WTC11 (cell line): ENCODE data around the gene NIPA2. TPM values are rescaled to one million over a fixed set of nuclear protein-coding genes. Genes with fewer than 3 reads are reported as not detected.

Experiments used
- ATAC-seq: fragments of 200-7000 bp; cut with Tn5 transposase; 2 replicates; pipeline ENCODE4 v1.10.0; 2021; ENCODE audit warnings: mild to moderate bottlenecking, moderate library complexity
- Bru-seq: library from RNA; stranded (reverse); fragments of 400-500 nt; gene quantifications from one replicate; lab custom pipeline; 2021; lab: Mats Ljungman, UMichigan
- CTCF ChIA-PET: fragments of 300-600 bp; sonication (Branson Sonifier 250); formaldehyde crosslinking; loops from one replicate; lab custom pipeline; 2021; ENCODE audit warnings: antibody characterized with exemption; lab: Charles Lee
- POLR2A ChIA-PET: fragments of 350-600 bp; sonication (Branson Sonifier 250); formaldehyde crosslinking; loops from one replicate; lab custom pipeline; 2021; ENCODE audit warnings: antibody characterized with exemption; lab: Charles Lee
- DNase-seq: peaks from one replicate; pipeline ENCODE4 v3.0.0; 2021; ENCODE audit warnings: low spot score
- H3K27ac Mint-ChIP-seq: 2 replicates; pipeline ENCODE4 v1.8.0; 2021; ENCODE audit warnings: mixed read lengths
- H3K27me3 Mint-ChIP-seq: 2 replicates; pipeline ENCODE4 v1.8.0; 2021; ENCODE audit warnings: low read depth, mild to moderate bottlenecking, moderate library complexity, mixed read lengths
- H3K36me3 Mint-ChIP-seq: 2 replicates; pipeline ENCODE4 v1.8.0; 2021; ENCODE audit warnings: mixed read lengths
- H3K4me1 Mint-ChIP-seq: 2 replicates; pipeline ENCODE4 v1.8.0; 2022; ENCODE audit warnings: mixed read lengths
- H3K4me3 Mint-ChIP-seq: 2 replicates; pipeline ENCODE4 v1.8.0; 2021; ENCODE audit warnings: mild to moderate bottlenecking, moderate library complexity, mixed read lengths
- H3K9me3 Mint-ChIP-seq: 2 replicates; pipeline ENCODE4 v1.8.0; 2021; ENCODE audit warnings: mixed read lengths
- CREM ChIP-seq: sonication (generic); formaldehyde crosslinking; IDR thresholded peaks from 2 replicates; pipeline ENCODE4 v1.8.1; 2022; ENCODE audit warnings: mild to moderate bottlenecking, missing genetic modification reagents, moderate library complexity
- ELF4 ChIP-seq: sonication (generic); formaldehyde crosslinking; IDR thresholded peaks from 2 replicates; pipeline ENCODE4 v1.8.1; 2022; ENCODE audit warnings: low read depth, mild to moderate bottlenecking, moderate library complexity, missing genetic modification reagents
- EMX1 ChIP-seq: fragments of 250-450 bp; sonication (Bioruptor Pico); IDR thresholded peaks from 2 replicates; pipeline ENCODE4 v1.8.0; 2021; ENCODE audit warnings: mild to moderate bottlenecking
- ESRRA ChIP-seq: sonication (generic); formaldehyde crosslinking; IDR thresholded peaks from 2 replicates; pipeline ENCODE4 v1.8.1; 2022; ENCODE audit warnings: mild to moderate bottlenecking, missing genetic modification reagents, borderline replicate concordance
- ETV6 ChIP-seq: sonication (generic); formaldehyde crosslinking; IDR thresholded peaks from 2 replicates; pipeline ENCODE4 v1.8.1; 2022; ENCODE audit warnings: mild to moderate bottlenecking, missing genetic modification reagents
- FOXK1 ChIP-seq: sonication (generic); formaldehyde crosslinking; IDR thresholded peaks from 2 replicates; pipeline ENCODE4 v1.8.0; 2022; ENCODE audit warnings: mild to moderate bottlenecking, moderate library complexity, missing genetic modification reagents
- GABPB1 ChIP-seq: sonication (generic); formaldehyde crosslinking; IDR thresholded peaks from 2 replicates; pipeline ENCODE4 v1.8.1; 2023; ENCODE audit warnings: mild to moderate bottlenecking, missing genetic modification reagents
- KAT7 ChIP-seq: sonication (generic); formaldehyde crosslinking; IDR thresholded peaks from 2 replicates; pipeline ENCODE4 v1.8.1; 2023; ENCODE audit warnings: missing genetic modification reagents, mild to moderate bottlenecking, borderline replicate concordance
- SP1 ChIP-seq: sonication (generic); formaldehyde crosslinking; conservative IDR thresholded peaks from 2 replicates; pipeline ENCODE4 v1.8.1; 2022; ENCODE audit warnings: missing genetic modification reagents
- long read RNA-seq, 3 experiments: library from RNA in 1 of 3; library from capped mRNA in 1 of 3; library from polyadenylated mRNA in 1 of 3; unstranded in 2 of 3; stranded (forward) in 1 of 3; transcript quantifications; one replicate each; pipeline ENCODE4 v2.0.0, GENCODE V29; 2021
- total RNA-seq: library from RNA; stranded (reverse); gene quantifications from 3 replicates; pipeline ENCODE4 v1.2.3, GENCODE V29; 2021
- TF ChIP-seq, protein P1 (sequence below): sonication (generic); formaldehyde crosslinking; IDR thresholded peaks from 2 replicates; pipeline ENCODE4 v1.8.0; 2022; ENCODE audit warnings: mild to moderate bottlenecking, missing genetic modification reagents
- TF ChIP-seq, protein P2 (sequence below): sonication (generic); formaldehyde crosslinking; IDR thresholded peaks from 2 replicates; pipeline ENCODE4 v1.8.1; 2022; ENCODE audit warnings: mild to moderate bottlenecking, moderate library complexity, missing genetic modification reagents
- TF ChIP-seq, protein P3 (sequence below): fragments of 250-450 bp; sonication (Bioruptor Pico); IDR thresholded peaks from 2 replicates; pipeline ENCODE4 v1.9.0; 2021; ENCODE audit warnings: mild to moderate bottlenecking, borderline replicate concordance
- TF ChIP-seq, protein P4 (sequence below): sonication (generic); formaldehyde crosslinking; IDR thresholded peaks from 2 replicates; pipeline ENCODE4 v1.8.1; 2023; ENCODE audit warnings: mild to moderate bottlenecking, missing genetic modification reagents
- TF ChIP-seq, protein P5 (sequence below): sonication (generic); formaldehyde crosslinking; IDR thresholded peaks from 2 replicates; pipeline ENCODE4 v1.8.0; 2022; ENCODE audit warnings: mild to moderate bottlenecking, missing genetic modification reagents
- TF ChIP-seq, protein P6 (sequence below): sonication (generic); formaldehyde crosslinking; IDR thresholded peaks from 2 replicates; pipeline ENCODE4 v1.8.0; 2023; ENCODE audit warnings: missing genetic modification reagents, mild to moderate bottlenecking, borderline replicate concordance

The NIPA2 gene
- 68.9 to 79.5 TPM (median 69.4 TPM) in 3 replicates for total RNA-seq
- Bru-seq, nascent RNA: percentile 88 among the genes with signal in this experiment
- long read RNA-seq, experiment 1, transcript NIPA2-201 (8 exons, 3,233 nt): minor isoform, 59 of 511 reads
- long read RNA-seq, experiment 1, transcript NIPA2-203 (6 exons, 2,280 nt): major isoform, 155 of 511 reads
- long read RNA-seq, experiment 1, transcript NIPA2-205 (5 exons, 1,412 nt): minor isoform, 7 of 511 reads
- long read RNA-seq, experiment 1, transcript NIPA2-204 (7 exons, 3,130 nt): minor isoform, 54 of 511 reads
- long read RNA-seq, experiment 1, partial matches to known transcripts: 15 of 511 reads
- long read RNA-seq, experiment 1, other reads (novel, unspliced or antisense): 221 of 511 reads
- long read RNA-seq, experiment 2, transcript NIPA2-204 (7 exons, 3,130 nt): minor isoform, 7 of 117 reads
- long read RNA-seq, experiment 2, transcript NIPA2-203 (6 exons, 2,280 nt): major isoform, 30 of 117 reads
- long read RNA-seq, experiment 2, transcript NIPA2-201 (8 exons, 3,233 nt): minor isoform, 18 of 117 reads
- long read RNA-seq, experiment 2, partial matches to known transcripts: 36 of 117 reads
- long read RNA-seq, experiment 2, other reads (novel, unspliced or antisense): 25 of 117 reads
- long read RNA-seq, experiment 3, partial matches to known transcripts: 53 of 58 reads
- long read RNA-seq, experiment 3, other reads (novel, unspliced or antisense): 4 of 58 reads

DNA sequence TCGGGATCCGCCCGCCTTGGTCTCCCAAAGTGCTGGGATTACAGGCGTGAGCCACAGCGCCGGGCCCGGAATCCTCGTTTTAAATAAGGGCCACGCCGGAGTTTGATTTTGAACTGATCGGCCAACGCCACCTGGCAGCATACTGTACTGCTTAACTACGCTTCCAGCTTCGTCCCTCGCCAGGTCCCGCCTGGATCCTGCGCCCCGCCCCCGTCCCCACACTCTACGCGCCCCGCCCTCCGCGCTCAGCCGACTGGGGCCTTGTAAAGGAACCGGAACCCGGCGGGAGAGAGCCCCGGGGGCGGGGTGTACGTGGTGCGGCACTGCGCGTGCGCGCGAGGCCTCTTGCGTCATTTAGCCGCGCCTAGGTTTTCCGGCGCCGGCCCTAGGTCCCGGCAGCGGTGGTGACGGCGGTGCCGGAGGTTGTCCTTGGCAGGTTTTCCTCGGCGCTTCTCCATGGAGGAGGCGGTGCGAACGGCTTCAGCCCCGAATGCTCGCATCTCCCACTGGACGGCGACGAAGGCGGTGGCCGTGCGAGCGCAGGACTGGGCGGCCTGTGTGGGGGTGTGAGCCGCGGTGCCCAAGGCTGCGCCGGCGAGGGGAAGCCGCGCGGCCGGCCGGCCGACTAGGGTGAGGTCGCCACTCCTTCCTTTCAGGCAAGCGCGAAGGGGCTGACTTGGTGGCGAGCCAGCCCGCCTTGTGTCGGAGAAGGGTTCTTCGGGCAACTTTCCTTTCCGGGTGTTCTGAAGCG lies at the start of gene NIPA2:
TSS of gene NIPA2 (plus strand) at position 375 of the 751 bp plus-strand sequence. CDS start 13,066 bp downstream, outside the sequence.
- DNase-seq (peak; percentile 99), ATAC-seq (peak; percentile 98)
- peak within 1 kb of the TSS; percentile 93 for H3K27ac Mint-ChIP-seq
- H3K4me1 Mint-ChIP-seq: peaks cover 35% of the 10 kb centered on the region
- H3K36me3 Mint-ChIP-seq: peaks cover 25% of the 10 kb centered on the region
- ChIA-PET CTCF (interaction anchor here (1.0 kb wide), 1 partner anchor 11 kb away, joined by 3 read pairs; no protein-coding TSS in a partner anchor), POLR2A (interaction anchor here (0.6 to 1.3 kb wide), 4 partner anchors 11 to 141 kb away, joined by 3 to 6 read pairs (median 4); partner anchors contain the start of gene CYFIP1)
- TF ChIP-seq, protein P1, sequence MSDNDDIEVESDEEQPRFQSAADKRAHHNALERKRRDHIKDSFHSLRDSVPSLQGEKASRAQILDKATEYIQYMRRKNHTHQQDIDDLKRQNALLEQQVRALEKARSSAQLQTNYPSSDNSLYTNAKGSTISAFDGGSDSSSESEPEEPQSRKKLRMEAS (CRISPR knock-in tag): 0 out of 2 replicates have a peak, but pooled peaks have one; percentile 11
- peak; percentile 74; the same call in 1 of the 2 replicates for TF ChIP-seq FOXK1 (CRISPR knock-in tag)
- peak; percentile 62; the same call in 1 of the 2 replicates for TF ChIP-seq ESRRA (CRISPR knock-in tag)
- TF ChIP-seq CREM (CRISPR knock-in tag): peak; percentile 92
- no peak for TF ChIP-seq EMX1
- peak; percentile 79 for TF ChIP-seq SP1 (CRISPR knock-in tag)
- TF ChIP-seq GABPB1 (CRISPR knock-in tag): peak; percentile 85
- TF ChIP-seq ETV6: peak; percentile 21; the same call in 1 of the 2 replicates
- no peak for TF ChIP-seq ELF4 (CRISPR knock-in tag)
- TF ChIP-seq, protein P2, sequence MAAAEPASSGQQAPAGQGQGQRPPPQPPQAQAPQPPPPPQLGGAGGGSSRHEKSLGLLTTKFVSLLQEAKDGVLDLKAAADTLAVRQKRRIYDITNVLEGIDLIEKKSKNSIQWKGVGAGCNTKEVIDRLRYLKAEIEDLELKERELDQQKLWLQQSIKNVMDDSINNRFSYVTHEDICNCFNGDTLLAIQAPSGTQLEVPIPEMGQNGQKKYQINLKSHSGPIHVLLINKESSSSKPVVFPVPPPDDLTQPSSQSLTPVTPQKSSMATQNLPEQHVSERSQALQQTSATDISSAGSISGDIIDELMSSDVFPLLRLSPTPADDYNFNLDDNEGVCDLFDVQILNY (CRISPR knock-in tag): peak; percentile 50; the same call in 1 of the 2 replicates
- TF ChIP-seq, protein P3, sequence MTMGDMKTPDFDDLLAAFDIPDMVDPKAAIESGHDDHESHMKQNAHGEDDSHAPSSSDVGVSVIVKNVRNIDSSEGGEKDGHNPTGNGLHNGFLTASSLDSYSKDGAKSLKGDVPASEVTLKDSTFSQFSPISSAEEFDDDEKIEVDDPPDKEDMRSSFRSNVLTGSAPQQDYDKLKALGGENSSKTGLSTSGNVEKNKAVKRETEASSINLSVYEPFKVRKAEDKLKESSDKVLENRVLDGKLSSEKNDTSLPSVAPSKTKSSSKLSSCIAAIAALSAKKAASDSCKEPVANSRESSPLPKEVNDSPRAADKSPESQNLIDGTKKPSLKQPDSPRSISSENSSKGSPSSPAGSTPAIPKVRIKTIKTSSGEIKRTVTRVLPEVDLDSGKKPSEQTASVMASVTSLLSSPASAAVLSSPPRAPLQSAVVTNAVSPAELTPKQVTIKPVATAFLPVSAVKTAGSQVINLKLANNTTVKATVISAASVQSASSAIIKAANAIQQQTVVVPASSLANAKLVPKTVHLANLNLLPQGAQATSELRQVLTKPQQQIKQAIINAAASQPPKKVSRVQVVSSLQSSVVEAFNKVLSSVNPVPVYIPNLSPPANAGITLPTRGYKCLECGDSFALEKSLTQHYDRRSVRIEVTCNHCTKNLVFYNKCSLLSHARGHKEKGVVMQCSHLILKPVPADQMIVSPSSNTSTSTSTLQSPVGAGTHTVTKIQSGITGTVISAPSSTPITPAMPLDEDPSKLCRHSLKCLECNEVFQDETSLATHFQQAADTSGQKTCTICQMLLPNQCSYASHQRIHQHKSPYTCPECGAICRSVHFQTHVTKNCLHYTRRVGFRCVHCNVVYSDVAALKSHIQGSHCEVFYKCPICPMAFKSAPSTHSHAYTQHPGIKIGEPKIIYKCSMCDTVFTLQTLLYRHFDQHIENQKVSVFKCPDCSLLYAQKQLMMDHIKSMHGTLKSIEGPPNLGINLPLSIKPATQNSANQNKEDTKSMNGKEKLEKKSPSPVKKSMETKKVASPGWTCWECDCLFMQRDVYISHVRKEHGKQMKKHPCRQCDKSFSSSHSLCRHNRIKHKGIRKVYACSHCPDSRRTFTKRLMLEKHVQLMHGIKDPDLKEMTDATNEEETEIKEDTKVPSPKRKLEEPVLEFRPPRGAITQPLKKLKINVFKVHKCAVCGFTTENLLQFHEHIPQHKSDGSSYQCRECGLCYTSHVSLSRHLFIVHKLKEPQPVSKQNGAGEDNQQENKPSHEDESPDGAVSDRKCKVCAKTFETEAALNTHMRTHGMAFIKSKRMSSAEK (CRISPR knock-in tag): no peak
- TF ChIP-seq, protein P4, sequence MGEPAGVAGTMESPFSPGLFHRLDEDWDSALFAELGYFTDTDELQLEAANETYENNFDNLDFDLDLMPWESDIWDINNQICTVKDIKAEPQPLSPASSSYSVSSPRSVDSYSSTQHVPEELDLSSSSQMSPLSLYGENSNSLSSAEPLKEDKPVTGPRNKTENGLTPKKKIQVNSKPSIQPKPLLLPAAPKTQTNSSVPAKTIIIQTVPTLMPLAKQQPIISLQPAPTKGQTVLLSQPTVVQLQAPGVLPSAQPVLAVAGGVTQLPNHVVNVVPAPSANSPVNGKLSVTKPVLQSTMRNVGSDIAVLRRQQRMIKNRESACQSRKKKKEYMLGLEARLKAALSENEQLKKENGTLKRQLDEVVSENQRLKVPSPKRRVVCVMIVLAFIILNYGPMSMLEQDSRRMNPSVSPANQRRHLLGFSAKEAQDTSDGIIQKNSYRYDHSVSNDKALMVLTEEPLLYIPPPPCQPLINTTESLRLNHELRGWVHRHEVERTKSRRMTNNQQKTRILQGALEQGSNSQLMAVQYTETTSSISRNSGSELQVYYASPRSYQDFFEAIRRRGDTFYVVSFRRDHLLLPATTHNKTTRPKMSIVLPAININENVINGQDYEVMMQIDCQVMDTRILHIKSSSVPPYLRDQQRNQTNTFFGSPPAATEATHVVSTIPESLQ (CRISPR knock-in tag): peak; percentile 65; the same call in 1 of the 2 replicates
- TF ChIP-seq KAT7 (CRISPR knock-in tag): 0 out of 2 replicates have a peak, but pooled peaks have one; percentile 47
- TF ChIP-seq, protein P5, sequence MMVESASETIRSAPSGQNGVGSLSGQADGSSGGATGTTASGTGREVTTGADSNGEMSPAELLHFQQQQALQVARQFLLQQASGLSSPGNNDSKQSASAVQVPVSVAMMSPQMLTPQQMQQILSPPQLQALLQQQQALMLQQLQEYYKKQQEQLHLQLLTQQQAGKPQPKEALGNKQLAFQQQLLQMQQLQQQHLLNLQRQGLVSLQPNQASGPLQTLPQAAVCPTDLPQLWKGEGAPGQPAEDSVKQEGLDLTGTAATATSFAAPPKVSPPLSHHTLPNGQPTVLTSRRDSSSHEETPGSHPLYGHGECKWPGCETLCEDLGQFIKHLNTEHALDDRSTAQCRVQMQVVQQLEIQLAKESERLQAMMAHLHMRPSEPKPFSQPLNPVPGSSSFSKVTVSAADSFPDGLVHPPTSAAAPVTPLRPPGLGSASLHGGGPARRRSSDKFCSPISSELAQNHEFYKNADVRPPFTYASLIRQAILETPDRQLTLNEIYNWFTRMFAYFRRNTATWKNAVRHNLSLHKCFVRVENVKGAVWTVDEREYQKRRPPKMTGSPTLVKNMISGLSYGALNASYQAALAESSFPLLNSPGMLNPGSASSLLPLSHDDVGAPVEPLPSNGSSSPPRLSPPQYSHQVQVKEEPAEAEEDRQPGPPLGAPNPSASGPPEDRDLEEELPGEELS (CRISPR knock-in tag): 0 out of 2 replicates have a peak, but pooled peaks have one; percentile 13
- TF ChIP-seq, protein P6, sequence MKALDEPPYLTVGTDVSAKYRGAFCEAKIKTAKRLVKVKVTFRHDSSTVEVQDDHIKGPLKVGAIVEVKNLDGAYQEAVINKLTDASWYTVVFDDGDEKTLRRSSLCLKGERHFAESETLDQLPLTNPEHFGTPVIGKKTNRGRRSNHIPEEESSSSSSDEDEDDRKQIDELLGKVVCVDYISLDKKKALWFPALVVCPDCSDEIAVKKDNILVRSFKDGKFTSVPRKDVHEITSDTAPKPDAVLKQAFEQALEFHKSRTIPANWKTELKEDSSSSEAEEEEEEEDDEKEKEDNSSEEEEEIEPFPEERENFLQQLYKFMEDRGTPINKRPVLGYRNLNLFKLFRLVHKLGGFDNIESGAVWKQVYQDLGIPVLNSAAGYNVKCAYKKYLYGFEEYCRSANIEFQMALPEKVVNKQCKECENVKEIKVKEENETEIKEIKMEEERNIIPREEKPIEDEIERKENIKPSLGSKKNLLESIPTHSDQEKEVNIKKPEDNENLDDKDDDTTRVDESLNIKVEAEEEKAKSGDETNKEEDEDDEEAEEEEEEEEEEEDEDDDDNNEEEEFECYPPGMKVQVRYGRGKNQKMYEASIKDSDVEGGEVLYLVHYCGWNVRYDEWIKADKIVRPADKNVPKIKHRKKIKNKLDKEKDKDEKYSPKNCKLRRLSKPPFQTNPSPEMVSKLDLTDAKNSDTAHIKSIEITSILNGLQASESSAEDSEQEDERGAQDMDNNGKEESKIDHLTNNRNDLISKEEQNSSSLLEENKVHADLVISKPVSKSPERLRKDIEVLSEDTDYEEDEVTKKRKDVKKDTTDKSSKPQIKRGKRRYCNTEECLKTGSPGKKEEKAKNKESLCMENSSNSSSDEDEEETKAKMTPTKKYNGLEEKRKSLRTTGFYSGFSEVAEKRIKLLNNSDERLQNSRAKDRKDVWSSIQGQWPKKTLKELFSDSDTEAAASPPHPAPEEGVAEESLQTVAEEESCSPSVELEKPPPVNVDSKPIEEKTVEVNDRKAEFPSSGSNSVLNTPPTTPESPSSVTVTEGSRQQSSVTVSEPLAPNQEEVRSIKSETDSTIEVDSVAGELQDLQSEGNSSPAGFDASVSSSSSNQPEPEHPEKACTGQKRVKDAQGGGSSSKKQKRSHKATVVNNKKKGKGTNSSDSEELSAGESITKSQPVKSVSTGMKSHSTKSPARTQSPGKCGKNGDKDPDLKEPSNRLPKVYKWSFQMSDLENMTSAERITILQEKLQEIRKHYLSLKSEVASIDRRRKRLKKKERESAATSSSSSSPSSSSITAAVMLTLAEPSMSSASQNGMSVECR (CRISPR knock-in tag): peak; percentile 82; the same call in 1 of the 2 replicates
- peaks cover 17% of the 10 kb centered on the region for H3K9me3 Mint-ChIP-seq
- peak within 1 kb of the TSS; percentile 95 for H3K4me3 Mint-ChIP-seq
- no peaks in the 10 kb centered on the region for H3K27me3 Mint-ChIP-seq
